CD4-positive, alpha-beta T cell treated with Interleukin-4 for 1 hour (primary cell): Measurements from ENCODE around the gene ATP1A1.

ENCODE experiments used
- DNase-seq, 2 donors: peaks; one replicate each; pipeline ENCODE4 v3.0.0-alpha.2; 2020 to 2022

Gene ATP1A1

GRCh38 chr1:116372651-116373430 lies at the start of gene ATP1A1:
TSS of gene ATP1A1 (plus strand) at chr1:116373244. CDS start at chr1:116373512, 268 bp downstream.
- peak; percentile 97 for DNase-seq

GRCh38 chr1:116323491-116323890 lies 49.6 kb upstream of the ATP1A1 start:
- DNase-seq = no peak

- DNase-seq = no peak
These were observed 48.6 kb upstream of the ATP1A1 start for GRCh38 chr1:116324411-116324810.

- no peak for DNase-seq
These were observed 47.9 kb upstream of the ATP1A1 start for GRCh38 chr1:116325104-116325503.

- DNase-seq = peak; percentile 66 to 74
These were observed 47.1 kb upstream of the ATP1A1 start for GRCh38 chr1:116325922-116326321.

- no peak for DNase-seq
These were observed 46.6 kb upstream of the ATP1A1 start for GRCh38 chr1:116326486-116326885.

- DNase-seq = no peak
These were observed 44.4 kb upstream of the ATP1A1 start for GRCh38 chr1:116328671-116329070.

GRCh38 chr1:116329524-116330341 lies 43.3 kb upstream of the ATP1A1 start:
- no peak for DNase-seq

- DNase-seq = no peak
These were observed 42.7 kb upstream of the ATP1A1 start for GRCh38 chr1:116330342-116330652.

GRCh38 chr1:116330846-116331245 lies 42.2 kb upstream of the ATP1A1 start:
- no peak for DNase-seq

- no peak for DNase-seq
These were observed 41.5 kb upstream of the ATP1A1 start for GRCh38 chr1:116331523-116331922.

GRCh38 chr1:116332451-116332850 lies 40.6 kb upstream of the ATP1A1 start:
- DNase-seq = no peak

- no peak for DNase-seq
These were observed 39.7 kb upstream of the ATP1A1 start for GRCh38 chr1:116333171-116334014.

GRCh38 chr1:116334015-116334547 lies 39.0 kb upstream of the ATP1A1 start:
- DNase-seq = no peak

GRCh38 chr1:116334868-116335635 lies 38.0 kb upstream of the ATP1A1 start:
- DNase-seq = no peak

GRCh38 chr1:116335850-116336624 lies 37.0 kb upstream of the ATP1A1 start:
- no peak for DNase-seq

GRCh38 chr1:116337398-116337797 lies 35.6 kb upstream of the ATP1A1 start:
- DNase-seq = no peak

- DNase-seq = no peak
These were observed 34.6 kb upstream of the ATP1A1 start for GRCh38 chr1:116338400-116338799.

- DNase-seq = no peak
These were observed 32.4 kb upstream of the ATP1A1 start for GRCh38 chr1:116340506-116341231.

- no peak for DNase-seq
These were observed 30.0 kb upstream of the ATP1A1 start for GRCh38 chr1:116343019-116343418.

- no peak for DNase-seq
These were observed 28.0 kb upstream of the ATP1A1 start for GRCh38 chr1:116345011-116345410.
